A673 (cell line): Measurements from ENCODE around the gene CDC25B.

Source experiments
- CTCF ChIP-seq: fragments of 300-800, 200-600 bp; sonication (generic); conservative IDR thresholded peaks from 2 replicates; pipeline ENCODE4 v1.5.1; 2017; ENCODE audit warnings: low read depth, mild to moderate bottlenecking, antibody characterized with exemption, low read length, moderate library complexity, mixed read lengths
- EZH2 ChIP-seq: fragments of 200-600 bp; sonication (generic); IDR thresholded peaks from 2 replicates; pipeline ENCODE4 v1.6.1; 2017; ENCODE audit warnings: borderline replicate concordance, low read depth, mild to moderate bottlenecking, mixed read lengths, antibody characterized with exemption, low read length; ENCODE audit not compliant: poor library complexity, severe bottlenecking

GRCh38 chr20:3758566-3758965 is 37.5 kb upstream of the CDC25B start:
- TF ChIP-seq CTCF: no peak
- TF ChIP-seq EZH2: no peak
